Measurements from ENCODE around the gene PAM16. TPM values are rescaled to one million over a fixed set of nuclear protein-coding genes. Genes with fewer than 3 reads are reported as not detected.

The PAM16 gene
- total and polyA plus RNA-seq, 9 of the 15 experiments (the other 6 are each of a cell fraction or from before 2014, with no cell fraction given) = 38.7 to 273 (median 79.3) TPM

DNA sequence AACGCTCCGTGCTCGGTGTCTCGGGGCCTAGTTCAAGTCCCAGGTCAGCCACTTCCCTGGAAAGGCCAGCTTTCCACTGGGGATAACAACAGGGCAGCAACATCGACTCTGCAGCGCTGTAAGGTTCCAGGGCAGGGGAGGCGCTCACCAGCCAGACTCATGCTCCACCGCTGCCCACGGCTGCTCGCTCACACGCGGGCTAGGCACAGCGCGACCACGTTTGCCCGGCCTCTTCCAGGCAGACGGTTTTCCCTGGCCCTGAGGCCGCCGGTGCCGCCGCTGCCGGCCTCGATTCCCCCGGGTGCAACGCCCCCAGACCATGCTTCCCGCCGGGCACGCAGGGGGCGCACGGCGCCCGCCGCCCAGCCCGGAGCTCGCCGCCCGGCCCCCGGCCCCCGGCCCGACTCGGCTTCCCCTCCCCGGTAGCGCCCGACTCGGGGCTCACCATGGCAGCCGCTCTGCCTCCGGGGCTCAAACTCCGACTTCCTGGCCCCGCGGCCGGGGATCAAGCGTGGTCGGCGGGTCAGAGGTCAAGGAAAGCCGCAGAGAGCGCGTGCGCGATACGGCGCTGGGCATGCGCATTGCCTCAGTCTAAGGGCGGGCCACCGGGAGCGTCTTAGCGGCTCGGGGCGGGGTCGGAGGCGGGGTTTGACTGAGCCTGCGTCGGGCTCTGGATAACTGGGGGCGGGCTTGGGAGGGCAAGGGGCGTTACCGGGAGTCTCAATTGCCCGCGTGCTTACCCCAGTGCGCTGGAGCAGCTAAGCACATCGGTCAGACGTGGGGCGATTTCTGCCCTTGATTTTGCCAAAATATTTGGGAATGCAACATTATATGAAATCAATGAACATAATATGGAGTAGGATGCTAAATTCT is at the start of gene PAM16 (continued):
- TF ChIP-seq, protein P1, sequence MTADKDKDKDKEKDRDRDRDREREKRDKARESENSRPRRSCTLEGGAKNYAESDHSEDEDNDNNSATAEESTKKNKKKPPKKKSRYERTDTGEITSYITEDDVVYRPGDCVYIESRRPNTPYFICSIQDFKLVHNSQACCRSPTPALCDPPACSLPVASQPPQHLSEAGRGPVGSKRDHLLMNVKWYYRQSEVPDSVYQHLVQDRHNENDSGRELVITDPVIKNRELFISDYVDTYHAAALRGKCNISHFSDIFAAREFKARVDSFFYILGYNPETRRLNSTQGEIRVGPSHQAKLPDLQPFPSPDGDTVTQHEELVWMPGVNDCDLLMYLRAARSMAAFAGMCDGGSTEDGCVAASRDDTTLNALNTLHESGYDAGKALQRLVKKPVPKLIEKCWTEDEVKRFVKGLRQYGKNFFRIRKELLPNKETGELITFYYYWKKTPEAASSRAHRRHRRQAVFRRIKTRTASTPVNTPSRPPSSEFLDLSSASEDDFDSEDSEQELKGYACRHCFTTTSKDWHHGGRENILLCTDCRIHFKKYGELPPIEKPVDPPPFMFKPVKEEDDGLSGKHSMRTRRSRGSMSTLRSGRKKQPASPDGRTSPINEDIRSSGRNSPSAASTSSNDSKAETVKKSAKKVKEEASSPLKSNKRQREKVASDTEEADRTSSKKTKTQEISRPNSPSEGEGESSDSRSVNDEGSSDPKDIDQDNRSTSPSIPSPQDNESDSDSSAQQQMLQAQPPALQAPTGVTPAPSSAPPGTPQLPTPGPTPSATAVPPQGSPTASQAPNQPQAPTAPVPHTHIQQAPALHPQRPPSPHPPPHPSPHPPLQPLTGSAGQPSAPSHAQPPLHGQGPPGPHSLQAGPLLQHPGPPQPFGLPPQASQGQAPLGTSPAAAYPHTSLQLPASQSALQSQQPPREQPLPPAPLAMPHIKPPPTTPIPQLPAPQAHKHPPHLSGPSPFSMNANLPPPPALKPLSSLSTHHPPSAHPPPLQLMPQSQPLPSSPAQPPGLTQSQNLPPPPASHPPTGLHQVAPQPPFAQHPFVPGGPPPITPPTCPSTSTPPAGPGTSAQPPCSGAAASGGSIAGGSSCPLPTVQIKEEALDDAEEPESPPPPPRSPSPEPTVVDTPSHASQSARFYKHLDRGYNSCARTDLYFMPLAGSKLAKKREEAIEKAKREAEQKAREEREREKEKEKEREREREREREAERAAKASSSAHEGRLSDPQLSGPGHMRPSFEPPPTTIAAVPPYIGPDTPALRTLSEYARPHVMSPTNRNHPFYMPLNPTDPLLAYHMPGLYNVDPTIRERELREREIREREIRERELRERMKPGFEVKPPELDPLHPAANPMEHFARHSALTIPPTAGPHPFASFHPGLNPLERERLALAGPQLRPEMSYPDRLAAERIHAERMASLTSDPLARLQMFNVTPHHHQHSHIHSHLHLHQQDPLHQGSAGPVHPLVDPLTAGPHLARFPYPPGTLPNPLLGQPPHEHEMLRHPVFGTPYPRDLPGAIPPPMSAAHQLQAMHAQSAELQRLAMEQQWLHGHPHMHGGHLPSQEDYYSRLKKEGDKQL (CRISPR knock-in tag; IDR thresholded peaks at IDR 0.05; ENCODE audit: borderline replicate concordance) = no peak
- TF ChIP-seq, protein P2, sequence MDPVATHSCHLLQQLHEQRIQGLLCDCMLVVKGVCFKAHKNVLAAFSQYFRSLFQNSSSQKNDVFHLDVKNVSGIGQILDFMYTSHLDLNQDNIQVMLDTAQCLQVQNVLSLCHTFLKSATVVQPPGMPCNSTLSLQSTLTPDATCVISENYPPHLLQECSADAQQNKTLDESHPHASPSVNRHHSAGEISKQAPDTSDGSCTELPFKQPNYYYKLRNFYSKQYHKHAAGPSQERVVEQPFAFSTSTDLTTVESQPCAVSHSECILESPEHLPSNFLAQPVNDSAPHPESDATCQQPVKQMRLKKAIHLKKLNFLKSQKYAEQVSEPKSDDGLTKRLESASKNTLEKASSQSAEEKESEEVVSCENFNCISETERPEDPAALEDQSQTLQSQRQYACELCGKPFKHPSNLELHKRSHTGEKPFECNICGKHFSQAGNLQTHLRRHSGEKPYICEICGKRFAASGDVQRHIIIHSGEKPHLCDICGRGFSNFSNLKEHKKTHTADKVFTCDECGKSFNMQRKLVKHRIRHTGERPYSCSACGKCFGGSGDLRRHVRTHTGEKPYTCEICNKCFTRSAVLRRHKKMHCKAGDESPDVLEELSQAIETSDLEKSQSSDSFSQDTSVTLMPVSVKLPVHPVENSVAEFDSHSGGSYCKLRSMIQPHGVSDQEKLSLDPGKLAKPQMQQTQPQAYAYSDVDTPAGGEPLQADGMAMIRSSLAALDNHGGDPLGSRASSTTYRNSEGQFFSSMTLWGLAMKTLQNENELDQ (CRISPR knock-in tag; IDR thresholded peaks at IDR 0.05; ENCODE audit: borderline replicate concordance) = no peak
- no peak for TF ChIP-seq GTF2F1 (IDR thresholded peaks at IDR 0.05; ENCODE audit: low read depth, low read length)

Data from K562 (cell line).